NCI-H345 treated with DMSO at 0.1 percent for 48 hours (cell line): ENCODE data around the gene COLEC11.

Experiments used
- DNase-seq: peaks from one replicate; lab custom pipeline; 2025; ENCODE audit not compliant: unreplicated experiment; lab: John Stamatoyannopoulos, UW

The COLEC11 gene

DNA sequence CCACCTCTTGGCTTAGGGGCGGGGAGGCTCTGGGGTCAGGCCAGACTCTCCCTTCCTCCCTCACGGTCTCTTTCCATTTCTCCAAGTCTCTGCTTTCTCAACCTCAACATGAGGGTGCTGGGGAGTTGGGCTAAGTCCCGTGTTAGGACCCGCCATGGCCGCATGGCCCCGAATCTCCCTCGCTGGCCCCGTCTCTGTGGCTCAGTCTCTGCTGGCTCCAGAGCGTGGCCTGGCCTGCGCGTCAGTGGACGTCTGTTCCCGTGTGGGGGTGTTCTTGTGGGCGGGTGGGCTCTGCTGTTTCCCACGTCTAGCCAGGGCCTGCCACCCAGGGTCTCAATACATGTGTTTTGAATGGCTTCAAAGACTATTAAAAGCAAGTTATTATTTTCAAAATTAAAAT is 75.5 kb downstream of the COLEC11 start:
- no peak for DNase-seq

DNA sequence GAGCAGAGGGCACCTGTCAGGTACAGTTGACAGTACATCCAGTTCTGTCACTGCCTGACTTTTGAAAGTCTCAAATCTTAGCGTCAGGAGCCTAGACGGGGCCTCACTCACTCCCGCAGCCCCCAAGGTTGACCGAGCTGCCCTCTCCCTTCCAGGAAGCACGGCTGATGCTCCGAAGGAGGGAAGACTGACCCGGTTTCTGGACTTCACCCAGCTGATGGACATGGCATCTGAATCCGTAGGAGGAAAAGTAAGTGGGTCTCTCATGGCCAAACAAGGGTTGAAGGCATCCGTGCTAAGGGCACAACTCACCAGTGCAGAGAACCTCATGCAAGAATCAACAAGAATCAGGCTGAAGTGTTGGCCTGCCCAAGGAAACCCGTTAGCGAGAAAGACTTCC is 76.0 kb downstream of the COLEC11 start:
- DNase-seq = no peak

DNA sequence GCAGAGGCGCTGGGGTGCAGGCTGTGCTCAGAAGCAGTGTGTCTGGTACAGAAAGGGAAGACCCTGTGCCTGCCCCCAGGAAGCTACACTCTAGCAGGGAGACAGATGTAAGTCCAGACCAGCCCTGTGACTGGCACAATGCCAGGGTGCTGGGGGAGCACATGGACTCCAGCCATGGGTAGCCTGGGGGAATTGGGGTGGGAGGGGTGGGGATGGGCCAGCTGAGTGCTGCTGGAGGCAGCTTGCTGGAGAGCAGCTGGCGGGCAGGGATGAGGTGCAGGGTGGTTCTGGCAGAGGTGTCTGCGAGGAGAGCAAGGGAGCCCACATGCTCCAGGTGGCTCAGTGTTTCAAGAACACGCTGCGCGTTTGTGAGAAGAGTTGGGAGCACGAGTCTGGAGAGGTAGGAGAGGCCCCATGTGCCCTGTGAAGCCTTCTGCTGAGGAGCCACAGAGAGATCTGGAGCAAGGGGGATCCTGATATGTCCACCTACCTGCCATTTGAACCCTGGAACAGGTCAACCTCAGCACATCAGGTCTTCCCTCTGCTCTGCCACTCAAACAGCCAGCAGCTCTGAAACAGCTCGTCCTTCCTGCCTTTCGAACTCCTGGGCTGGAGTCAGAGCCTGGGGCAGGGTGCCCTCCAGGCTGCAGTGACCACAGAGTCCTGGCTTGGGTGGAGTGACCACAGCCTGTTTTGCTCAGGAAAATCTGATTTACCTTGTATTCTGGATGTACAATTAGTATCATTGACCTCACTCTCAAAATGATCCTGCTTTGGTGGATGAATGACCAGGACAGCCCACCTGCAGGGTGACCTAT is 78.2 kb downstream of the COLEC11 start:
- no peak for DNase-seq

- DNase-seq = no peak
Measured at GRCh38 chr2:3674066-3674845, 79.3 kb downstream of the COLEC11 start.

- DNase-seq = no peak
Measured at GRCh38 chr2:3675687-3676086, 80.8 kb downstream of the COLEC11 start.

GRCh38 chr2:3677436-3677835 is 82.5 kb downstream of the COLEC11 start:
- no peak for DNase-seq

- no peak for DNase-seq
Measured at GRCh38 chr2:3678212-3678611, 83.3 kb downstream of the COLEC11 start.

DNA sequence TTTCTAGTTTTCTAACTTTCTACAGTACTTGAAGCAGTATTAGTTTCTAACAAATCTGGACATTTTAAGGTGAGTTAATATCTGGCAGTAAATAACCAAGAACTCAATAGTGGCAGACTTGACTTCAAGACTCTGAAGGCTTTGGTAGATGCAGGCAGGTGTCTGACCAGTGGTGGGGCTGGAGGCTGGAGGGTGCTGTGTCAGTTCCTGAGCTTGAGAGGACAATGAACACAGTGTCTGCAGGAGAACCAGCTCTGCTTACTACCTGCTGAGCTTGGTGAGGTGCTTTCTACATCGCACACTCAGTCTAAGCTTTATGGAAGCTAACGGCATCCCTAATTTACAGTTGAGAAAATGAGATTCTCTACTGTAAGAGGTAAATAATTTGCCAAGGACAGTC is 84.3 kb downstream of the COLEC11 start:
- DNase-seq = no peak

GRCh38 chr2:3679616-3680393 is 84.9 kb downstream of the COLEC11 start:
- DNase-seq = no peak

DNA sequence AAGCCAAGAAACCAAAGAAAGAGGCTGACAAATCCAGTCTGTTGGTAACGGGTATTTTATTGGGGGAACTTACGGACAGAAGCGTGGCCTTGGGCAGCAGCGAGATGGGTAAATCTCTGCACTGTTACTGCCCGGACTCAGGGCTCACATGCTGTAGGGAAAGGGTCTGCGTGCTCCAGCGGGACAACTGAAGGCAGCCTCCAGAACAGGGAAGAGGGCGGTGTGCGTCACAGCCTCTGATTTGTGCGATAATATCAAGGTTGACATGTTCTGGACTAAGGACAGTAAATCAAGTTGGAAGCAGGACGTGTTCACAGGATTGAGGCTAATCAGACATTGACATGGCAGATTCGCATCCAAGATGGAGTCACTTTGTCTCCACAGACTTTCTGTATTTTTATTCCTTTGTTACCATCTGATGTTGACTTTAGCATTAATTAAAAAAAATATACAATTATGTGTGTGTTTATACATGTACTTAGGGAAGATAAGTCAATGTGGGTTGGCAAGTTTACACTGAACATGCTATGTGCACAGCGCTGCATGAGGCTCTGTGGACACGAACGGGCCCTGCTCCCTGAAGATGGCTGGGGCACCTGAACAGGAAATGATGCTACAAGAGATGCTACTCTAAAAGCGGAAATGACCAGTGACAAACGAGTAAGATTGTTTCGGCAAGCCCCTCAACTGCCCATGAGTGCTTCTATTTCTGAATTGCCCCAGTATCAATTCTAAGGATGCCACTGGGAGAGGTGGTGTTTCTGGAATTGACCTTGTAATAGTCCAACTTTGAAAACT is 85.8 kb downstream of the COLEC11 start:
- DNase-seq = no peak

DNA sequence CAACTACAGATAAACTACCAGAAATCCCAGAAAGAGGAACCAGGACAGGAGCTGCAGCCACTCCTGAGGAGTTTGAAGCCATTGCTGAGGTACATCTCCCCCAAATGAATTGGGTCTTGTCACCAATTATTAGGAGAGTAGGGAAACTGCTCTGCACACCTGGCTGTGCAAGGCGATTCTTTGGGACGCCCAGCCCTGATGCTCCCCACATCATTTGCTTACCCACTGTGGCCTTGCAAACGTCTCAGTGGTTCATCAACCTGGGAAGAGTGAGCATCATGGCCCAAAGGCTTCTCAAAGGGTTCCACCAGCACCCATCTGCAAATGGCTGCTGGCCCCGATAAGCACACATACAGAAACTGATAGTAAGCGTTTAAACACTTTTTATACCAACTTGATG is 86.7 kb downstream of the COLEC11 start:
- no peak for DNase-seq

DNA sequence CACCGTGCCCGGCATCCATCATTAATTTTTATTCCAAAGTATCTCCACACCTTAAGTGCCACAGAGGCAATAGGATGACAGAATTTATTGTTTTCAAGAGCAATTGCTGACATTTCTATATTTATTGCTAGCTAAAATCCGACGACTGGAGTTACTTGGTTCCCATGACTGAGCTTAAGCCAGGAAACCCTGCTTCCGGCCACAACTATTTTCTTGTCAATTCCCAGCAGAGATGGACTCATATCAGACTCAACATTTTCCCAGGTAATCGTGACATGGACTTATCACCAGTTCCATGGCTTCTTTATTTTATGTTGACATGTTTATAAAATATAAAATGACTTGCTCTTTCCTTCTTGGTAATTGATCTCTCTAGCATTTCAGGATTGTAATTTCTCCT is 87.9 kb downstream of the COLEC11 start:
- no peak for DNase-seq

DNA sequence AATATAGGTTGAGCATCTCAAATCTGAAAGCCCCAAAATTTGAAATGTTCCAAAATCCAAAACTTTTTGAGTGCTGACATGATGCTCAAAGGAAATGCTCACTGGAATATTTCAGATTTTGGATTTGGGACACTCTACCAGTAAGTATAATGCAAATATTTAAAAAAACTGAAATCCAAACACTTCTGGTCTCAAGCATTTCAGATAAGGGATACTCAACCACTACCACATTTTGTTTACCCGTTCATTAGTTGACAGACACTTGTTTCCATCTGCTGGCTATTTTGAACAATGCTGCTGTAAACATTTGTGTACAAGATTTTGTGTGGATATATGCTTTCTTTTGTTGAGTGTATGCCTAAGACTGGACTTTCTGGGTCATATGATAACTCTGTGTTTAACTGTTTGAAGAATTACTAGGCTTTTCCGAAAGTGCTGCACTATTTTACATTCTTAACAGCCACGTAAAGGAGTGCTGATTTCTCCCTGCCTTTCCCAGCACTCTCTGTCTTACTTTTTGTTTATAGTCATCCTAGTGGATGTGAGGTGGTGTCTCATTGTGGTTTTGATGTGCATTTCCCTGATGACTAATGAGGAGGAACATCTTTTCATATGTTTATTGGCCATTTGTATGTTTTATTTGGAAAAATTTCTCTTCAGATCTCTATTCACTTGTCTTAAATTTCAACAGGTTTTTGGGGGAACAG is 89.0 kb downstream of the COLEC11 start:
- DNase-seq = no peak

GRCh38 chr2:3689998-3690748 is 95.3 kb downstream of the COLEC11 start:
- DNase-seq = no peak

- peak; percentile 41 for DNase-seq
Measured at GRCh38 chr2:3692375-3692774, 97.5 kb downstream of the COLEC11 start.
